H1 (cell line): ENCODE data around the gene PRMT2.
"Not testable (repeated sequence)": the region's sequence is repeated elsewhere in the genome, so short reads cannot be mapped to it uniquely, and the experiment has no call there.

Experiments
- CBX8 ChIP-seq: fragments of 300-800, 300-1000 bp; sonication (generic); IDR thresholded peaks from 2 replicates; pipeline ENCODE4 v1.7.1; 2016; ENCODE audit warnings: low read depth, low read length, borderline replicate concordance
- EZH2 ChIP-seq: fragments of 200-600 bp; sonication (generic); IDR thresholded peaks from 2 replicates; pipeline ENCODE4 v1.7.1; 2012; ENCODE audit warnings: low read depth, mild to moderate bottlenecking, moderate library complexity, low read length, inconsistent platforms; ENCODE audit not compliant: severe bottlenecking
- GABPA ChIP-seq: IDR thresholded peaks from 2 replicates; pipeline ENCODE4 v1.6.1; 2011; ENCODE audit warnings: mild to moderate bottlenecking, low read length, moderate library complexity, borderline replicate concordance; ENCODE audit not compliant: insufficient read depth
- HDAC2 ChIP-seq, 2 experiments: fragments of 300-600 bp in 1 of 2; sonication (generic) in 1 of 2; IDR thresholded peaks; 2 replicates each; pipeline ENCODE4 v1.6.1; 2011 to 2012; ENCODE audit warnings: low read depth in 2 of 2, low read length in 2 of 2, mild to moderate bottlenecking in 2 of 2, moderate library complexity in 2 of 2, borderline replicate concordance in 1 of 2, inconsistent platforms in 1 of 2
- POLR2A ChIP-seq, 2 experiments: IDR thresholded peaks; 1 replicate in 1 of 2; 2 replicates in 1 of 2; pipeline ENCODE4 v1.6.1; 2011; ENCODE audit warnings: low read depth in 2 of 2, low read length in 2 of 2, mild to moderate bottlenecking in 2 of 2; ENCODE audit errors: control extremely low read depth in 1 of 2
- POLR2AphosphoS5 ChIP-seq: IDR thresholded peaks from 2 replicates; pipeline ENCODE4 v1.6.1; 2011; ENCODE audit warnings: low read depth, low read length
- RBBP5 ChIP-seq: IDR thresholded peaks from 2 replicates; pipeline ENCODE4 v1.7.1; 2012; ENCODE audit warnings: low read depth, mild to moderate bottlenecking, inconsistent platforms, low read length, moderate library complexity, borderline replicate concordance
- SIRT6 ChIP-seq: IDR thresholded peaks from one replicate; pipeline ENCODE4 v1.7.1; 2012; ENCODE audit warnings: low read length, inconsistent platforms
- SP4 ChIP-seq: IDR thresholded peaks from 2 replicates; pipeline ENCODE4 v1.6.1; 2012; ENCODE audit warnings: low read length, inconsistent platforms
- TAF1 ChIP-seq: IDR thresholded peaks from 2 replicates; pipeline ENCODE4 v1.6.1; 2011; ENCODE audit warnings: mild to moderate bottlenecking, low read depth, low read length
- YY1 ChIP-seq: IDR thresholded peaks from 2 replicates; pipeline ENCODE4 v1.6.1; 2011; ENCODE audit warnings: low read depth, mild to moderate bottlenecking, low read length
- TF ChIP-seq, protein P1 (sequence below), 3 experiments: IDR thresholded peaks; 1 replicate in 2 of 3; 2 replicates in 1 of 3; pipeline versions ENCODE4 v1.5.1 to v1.6.1; 2011; ENCODE audit warnings: low read length in 3 of 3, mild to moderate bottlenecking in 3 of 3, inconsistent platforms in 2 of 3, low read depth in 1 of 3, moderate library complexity in 1 of 3; ENCODE audit not compliant: insufficient read depth in 1 of 3; ENCODE audit errors: control extremely low read depth in 1 of 3

DNA sequence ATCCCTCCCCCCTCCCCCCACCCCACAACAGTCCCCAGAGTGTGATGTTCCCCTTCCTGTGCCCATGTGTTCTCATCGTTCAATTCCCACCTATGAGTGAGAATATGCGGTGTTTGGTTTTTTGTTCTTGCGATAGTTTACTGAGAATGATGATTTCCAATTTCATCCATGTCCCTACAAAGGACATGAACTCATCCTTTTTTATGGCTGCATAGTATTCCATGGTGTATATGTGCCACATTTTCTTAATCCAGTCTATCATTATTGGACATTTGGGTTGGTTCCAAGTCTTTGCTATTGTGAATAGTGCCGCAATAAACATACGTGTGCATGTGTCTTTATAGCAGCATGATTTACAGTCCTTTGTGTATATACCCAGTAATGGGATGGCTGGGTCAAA is 33.4 kb downstream of the PRMT2 start:
- TF ChIP-seq CBX8; POLR2A (IDR thresholded peaks at IDR 0.05; ENCODE audit: control extremely low read depth in 1 of 2, low read depth in 2 of 2, low read length in 2 of 2); YY1; EZH2; TAF1; HDAC2 (IDR thresholded peaks at IDR 0.05; ENCODE audit: borderline replicate concordance in 1 of 2, low read depth in 2 of 2, low read length in 2 of 2); SIRT6; GABPA; RBBP5; SP4; POLR2AphosphoS5: not testable (repeated sequence)
- TF ChIP-seq, protein P1, sequence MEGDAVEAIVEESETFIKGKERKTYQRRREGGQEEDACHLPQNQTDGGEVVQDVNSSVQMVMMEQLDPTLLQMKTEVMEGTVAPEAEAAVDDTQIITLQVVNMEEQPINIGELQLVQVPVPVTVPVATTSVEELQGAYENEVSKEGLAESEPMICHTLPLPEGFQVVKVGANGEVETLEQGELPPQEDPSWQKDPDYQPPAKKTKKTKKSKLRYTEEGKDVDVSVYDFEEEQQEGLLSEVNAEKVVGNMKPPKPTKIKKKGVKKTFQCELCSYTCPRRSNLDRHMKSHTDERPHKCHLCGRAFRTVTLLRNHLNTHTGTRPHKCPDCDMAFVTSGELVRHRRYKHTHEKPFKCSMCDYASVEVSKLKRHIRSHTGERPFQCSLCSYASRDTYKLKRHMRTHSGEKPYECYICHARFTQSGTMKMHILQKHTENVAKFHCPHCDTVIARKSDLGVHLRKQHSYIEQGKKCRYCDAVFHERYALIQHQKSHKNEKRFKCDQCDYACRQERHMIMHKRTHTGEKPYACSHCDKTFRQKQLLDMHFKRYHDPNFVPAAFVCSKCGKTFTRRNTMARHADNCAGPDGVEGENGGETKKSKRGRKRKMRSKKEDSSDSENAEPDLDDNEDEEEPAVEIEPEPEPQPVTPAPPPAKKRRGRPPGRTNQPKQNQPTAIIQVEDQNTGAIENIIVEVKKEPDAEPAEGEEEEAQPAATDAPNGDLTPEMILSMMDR (IDR thresholded peaks at IDR 0.05; ENCODE audit: control extremely low read depth in 1 of 3, insufficient read depth in 1 of 3, low read depth in 1 of 3, low read length in 3 of 3): not testable (repeated sequence)
